Endodermal cell (in vitro differentiated cells): Measurements from ENCODE around the gene OGFOD1. TPM values are rescaled to one million over a fixed set of nuclear protein-coding genes. Genes with fewer than 3 reads are reported as not detected.

Experiments
- DNase-seq: peaks from one replicate; pipeline ENCODE4 v3.0.0-alpha.2; 2017
- H3K27ac ChIP-seq: 2 replicates; pipeline ENCODE4 v1.5.1; 2013; ENCODE audit warnings: mild to moderate bottlenecking, low read depth, low read length, moderate library complexity
- H3K27me3 ChIP-seq: 2 replicates; pipeline ENCODE4 v1.6.1; 2013; ENCODE audit warnings: mild to moderate bottlenecking, low read length, moderate library complexity; ENCODE audit not compliant: insufficient read depth, control insufficient read depth, poor library complexity, severe bottlenecking
- H3K36me3 ChIP-seq: 2 replicates; pipeline ENCODE4 v1.7.0; 2013; ENCODE audit warnings: mild to moderate bottlenecking, low read length, moderate library complexity; ENCODE audit not compliant: control insufficient read depth, insufficient read depth
- H3K4me1 ChIP-seq: one replicate; pipeline ENCODE4 v1.7.0; 2013; ENCODE audit warnings: low read length; ENCODE audit not compliant: control insufficient read depth, insufficient read depth
- H3K4me3 ChIP-seq: 2 replicates; pipeline ENCODE4 v1.5.1; 2013; ENCODE audit warnings: mild to moderate bottlenecking, low read length, moderate library complexity
- H3K9ac ChIP-seq: 2 replicates; pipeline ENCODE4 v1.6.1; 2013; ENCODE audit warnings: mild to moderate bottlenecking, low read length, moderate library complexity; ENCODE audit not compliant: poor library complexity, severe bottlenecking; ENCODE audit errors: extremely low read depth
- H3K9me3 ChIP-seq: 2 replicates; pipeline ENCODE4 v1.6.1; 2013; ENCODE audit warnings: mild to moderate bottlenecking, low read length, moderate library complexity; ENCODE audit not compliant: control insufficient read depth
- H3K27ac Mint-ChIP-seq: 2 replicates; pipeline ENCODE4 v1.8.0; 2020; ENCODE audit warnings: mixed read lengths
- H3K27me3 Mint-ChIP-seq: 2 replicates; pipeline ENCODE4 v1.8.0; 2021; ENCODE audit warnings: mild to moderate bottlenecking, mixed read lengths; ENCODE audit not compliant: insufficient read depth
- H3K36me3 Mint-ChIP-seq: 2 replicates; pipeline ENCODE4 v1.8.0; 2020; ENCODE audit warnings: low read depth, mixed read lengths
- H3K4me1 Mint-ChIP-seq: 2 replicates; pipeline ENCODE4 v1.8.0; 2020; ENCODE audit warnings: mixed read lengths
- H3K4me3 Mint-ChIP-seq: 2 replicates; pipeline ENCODE4 v1.8.0; 2020; ENCODE audit warnings: mild to moderate bottlenecking, moderate library complexity, mixed read lengths
- H3K9me3 Mint-ChIP-seq: 2 replicates; pipeline ENCODE4 v1.8.0; 2020; ENCODE audit warnings: mild to moderate bottlenecking, mixed read lengths
- WGBS, 2 experiments: methylation state at CpG; one replicate each; pipeline versions ENCODE4 v1.1.5 to v1.1.7; 2013; ENCODE audit warnings: missing lambda C conversion rate in 2 of 2, mixed read lengths in 1 of 2; ENCODE audit not compliant: insufficient coverage in 1 of 2, insufficient read length in 1 of 2; 5-methylcytosine and 5-hydroxymethylcytosine counted together
- long read RNA-seq, 4 experiments: library from polyadenylated mRNA in 2 of 4; library from RNA in 1 of 4; library from capped mRNA in 1 of 4; stranded (forward) in 3 of 4; unstranded in 1 of 4; transcript quantifications; one replicate each; pipeline ENCODE4 v2.0.0, GENCODE V29; 2020 to 2021; ENCODE audit warnings: inconsistent platforms in 1 of 4
- polyA plus RNA-seq, 2 experiments: library from polyadenylated mRNA; stranded (reverse); fragments of 50-300 nt; gene quantifications; one replicate each; pipeline ENCODE4 v1.2.3, GENCODE V29; 2013
- total RNA-seq, 2 donors: library from RNA; stranded (reverse); fragmentation: NEBNext Ultra II Directional in 1 of 2; extraction: Animal tissue kit (Norgen Biotek cat#: 25700) in 1 of 2; gene quantifications; 2 replicates in 1 of 2; 3 replicates in 1 of 2; pipeline ENCODE4 v1.2.1, GENCODE V29; 2021
- TF ChIP-seq, protein P1 (sequence below): fragments of 200-600 bp; sonication (generic); conservative IDR thresholded peaks from 2 replicates; pipeline ENCODE4 v1.5.0; 2021; ENCODE audit warnings: antibody characterized with exemption, mild to moderate bottlenecking

The OGFOD1 gene
- 10 to 100 TPM; 54.3 to 55.1 TPM for total RNA-seq
- polyA plus RNA-seq (2013, experiment 1 of 2) = 58.7 TPM
- polyA plus RNA-seq (2013, experiment 2 of 2) = 54.6 TPM
- long read RNA-seq, experiment 1, full-length matches to known transcripts = 11 of 19 reads
- long read RNA-seq, experiment 1, partial matches to known transcripts = 5 of 19 reads
- long read RNA-seq, experiment 1, other reads (novel, unspliced or antisense) = 3 of 19 reads
- long read RNA-seq, experiment 2, full-length matches to known transcripts = 117 of 128 reads
- long read RNA-seq, experiment 2, partial matches to known transcripts = 3 of 128 reads
- long read RNA-seq, experiment 2, other reads (novel, unspliced or antisense) = 8 of 128 reads
- long read RNA-seq, experiment 3, full-length matches to known transcripts = 194 of 219 reads
- long read RNA-seq, experiment 3, partial matches to known transcripts = 9 of 219 reads
- long read RNA-seq, experiment 3, other reads (novel, unspliced or antisense) = 16 of 219 reads
- long read RNA-seq, experiment 4, full-length matches to known transcripts = 67 of 86 reads
- long read RNA-seq, experiment 4, partial matches to known transcripts = 11 of 86 reads
- long read RNA-seq, experiment 4, other reads (novel, unspliced or antisense) = 8 of 86 reads

- Histone ChIP-seq H3K4me1 (peaks cover 12% of the 10 kb centered on the region), H3K9ac (peak within 1 kb of the TSS; percentile 91), H3K9me3 (no peaks in the 10 kb centered on the region), H3K27ac (peak within 1 kb of the TSS; percentile 71), H3K4me3 (peak within 1 kb of the TSS; percentile 90), H3K27me3 (no peaks in the 10 kb centered on the region), H3K36me3 (peaks cover 47% of the 10 kb centered on the region)
- peak within 1 kb of the TSS; percentile 86 for H3K4me3 Mint-ChIP-seq
- 0 to 1% methylated on average over 29 to 56 of the region's 56 CpGs for WGBS, 2 experiments
- TF ChIP-seq, protein P1, sequence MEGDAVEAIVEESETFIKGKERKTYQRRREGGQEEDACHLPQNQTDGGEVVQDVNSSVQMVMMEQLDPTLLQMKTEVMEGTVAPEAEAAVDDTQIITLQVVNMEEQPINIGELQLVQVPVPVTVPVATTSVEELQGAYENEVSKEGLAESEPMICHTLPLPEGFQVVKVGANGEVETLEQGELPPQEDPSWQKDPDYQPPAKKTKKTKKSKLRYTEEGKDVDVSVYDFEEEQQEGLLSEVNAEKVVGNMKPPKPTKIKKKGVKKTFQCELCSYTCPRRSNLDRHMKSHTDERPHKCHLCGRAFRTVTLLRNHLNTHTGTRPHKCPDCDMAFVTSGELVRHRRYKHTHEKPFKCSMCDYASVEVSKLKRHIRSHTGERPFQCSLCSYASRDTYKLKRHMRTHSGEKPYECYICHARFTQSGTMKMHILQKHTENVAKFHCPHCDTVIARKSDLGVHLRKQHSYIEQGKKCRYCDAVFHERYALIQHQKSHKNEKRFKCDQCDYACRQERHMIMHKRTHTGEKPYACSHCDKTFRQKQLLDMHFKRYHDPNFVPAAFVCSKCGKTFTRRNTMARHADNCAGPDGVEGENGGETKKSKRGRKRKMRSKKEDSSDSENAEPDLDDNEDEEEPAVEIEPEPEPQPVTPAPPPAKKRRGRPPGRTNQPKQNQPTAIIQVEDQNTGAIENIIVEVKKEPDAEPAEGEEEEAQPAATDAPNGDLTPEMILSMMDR = no peak
- peaks cover 25% of the 10 kb centered on the region for H3K4me1 Mint-ChIP-seq
- no peaks in the 10 kb centered on the region for H3K27me3 Mint-ChIP-seq
- H3K36me3 Mint-ChIP-seq = peaks cover 32% of the 10 kb centered on the region
- peak; percentile 97 for DNase-seq
- H3K9me3 Mint-ChIP-seq = no peaks in the 10 kb centered on the region
- peak within 1 kb of the TSS; percentile 97 for H3K27ac Mint-ChIP-seq
These were observed at the start of gene OGFOD1, which contains the start of gene NUDT21 for GRCh38 chr16:56450986-56451752. OGFOD1 (plus strand) TSS chr16:56451554; CDS start chr16:56451613, 59 bp downstream. NUDT21 (minus strand) TSS chr16:56451332; CDS start chr16:56451202, 130 bp downstream.

- no peak for DNase-seq
- H3K36me3 ChIP-seq = peaks cover 78% of the 10 kb centered on the region
- H3K9me3 Mint-ChIP-seq = peaks cover 4% of the 10 kb centered on the region
- no peaks in the 10 kb centered on the region for H3K27me3 Mint-ChIP-seq
- H3K4me1 ChIP-seq = no peaks in the 10 kb centered on the region
- no peak overlapping the region for H3K27ac Mint-ChIP-seq
- no peaks in the 10 kb centered on the region for H3K27me3 ChIP-seq
- H3K9me3 ChIP-seq = no peaks in the 10 kb centered on the region
- WGBS, 2 experiments = 91% methylated on average over 4 of the region's 4 CpGs; no CpG with 5 or more reads in 1 of the 2 experiments
- H3K9ac ChIP-seq = no peak overlapping the region
- peaks cover 1% of the 10 kb centered on the region for H3K4me1 Mint-ChIP-seq
- H3K27ac ChIP-seq = no peak overlapping the region
- H3K4me3 Mint-ChIP-seq = no peak overlapping the region
- H3K4me3 ChIP-seq = no peak overlapping the region
- TF ChIP-seq, protein P1 = no peak
- peaks cover 67% of the 10 kb centered on the region for H3K36me3 Mint-ChIP-seq
These were observed 45.2 kb upstream of the OGFOD1 start for GRCh38 chr16:56405977-56406672.
